Testis (tissue), 3 donors: ENCODE measurements around the gene BSN. TPM values are rescaled to one million over a fixed set of nuclear protein-coding genes. Genes with fewer than 3 reads are reported as not detected.

Experiments
- DNase-seq: peaks from one replicate; pipeline ENCODE4 v3.0.0-alpha.2; 2019
- H3K27ac ChIP-seq, 2 donors: fragments of 200-600 bp; sonication (generic); one replicate each; pipeline ENCODE4 v1.5.1; 2019
- H3K27me3 ChIP-seq: fragments of 200-600 bp; sonication (generic); one replicate; pipeline ENCODE4 v1.5.1; 2019
- H3K36me3 ChIP-seq: fragments of 200-600 bp; sonication (generic); one replicate; pipeline ENCODE4 v1.5.1; 2017; ENCODE audit warnings: low read depth; ENCODE audit errors: missing control alignments
- H3K4me1 ChIP-seq: fragments of 200-600 bp; sonication (generic); one replicate; pipeline ENCODE4 v1.5.1; 2019
- H3K4me3 ChIP-seq, 2 donors: fragments of 200-600 bp; sonication (generic); one replicate each; pipeline ENCODE4 v1.5.1; 2017 to 2019
- H3K9me3 ChIP-seq: fragments of 200-600 bp; sonication (generic); one replicate; pipeline ENCODE4 v1.5.1; 2017
- CTCF ChIP-seq, 3 experiments: fragments of 450-650 bp in 2 of 3; fragments of 200-600 bp in 1 of 3; sonication (generic) in 1 of 3; IDR thresholded peaks; one replicate each; pipeline ENCODE4 v1.5.1; 2016 to 2019; ENCODE audit warnings: antibody characterized with exemption in 3 of 3, mild to moderate bottlenecking in 2 of 3, moderate library complexity in 1 of 3
- POLR2A ChIP-seq: fragments of 450-650 bp; IDR thresholded peaks from one replicate; pipeline ENCODE4 v1.6.1; 2017; ENCODE audit warnings: antibody characterized with exemption, mild to moderate bottlenecking, moderate library complexity
- WGBS, 2 donors: methylation state at CpG; one replicate each; pipeline ENCODE4 v1.1.5; 2018; 5-methylcytosine and 5-hydroxymethylcytosine counted together
- intact Hi-C: fragments of 100-400 bp; cut with DNase I; formaldehyde crosslinking; loops from one replicate; pipeline ENCODE4 v1.15.1; 2023; ENCODE audit warnings: low total_unique reads
- polyA plus RNA-seq: library from polyadenylated mRNA; stranded (reverse); fragments of 350-450 nt; fragmentation: Illumina TruSeq; extraction: RNeasy Lipid Tissue Mini Kit (QIAGEN cat#74804); gene quantifications from one replicate; pipeline ENCODE4 v1.2.3, GENCODE V29; 2014; ENCODE audit warnings: low read depth, low replicate concordance; ENCODE audit not compliant: insufficient read depth
- total RNA-seq, 2 donors: library from RNA; depleted of rRNA; stranded (reverse); fragments of >200 nt; gene quantifications; one replicate each; pipeline ENCODE4 v1.2.3, GENCODE V29; 2016

Gene BSN
- total and polyA plus RNA-seq, 3 donors from 2014 or later, result 9.9 to 25.3 (median 18.9) TPM

GRCh38 chr3:49712631-49713317 lies 158.5 kb downstream of the BSN start:
- Histone ChIP-seq H3K27ac (no peak overlapping the region), H3K36me3 (no peaks in the 10 kb centered on the region), H3K9me3 (no peaks in the 10 kb centered on the region), H3K4me1 (no peaks in the 10 kb centered on the region), H3K4me3 (no peak overlapping the region), H3K27me3 (no peaks in the 10 kb centered on the region)
- no peak for DNase-seq
- intact Hi-C loops, result no loop called here
- TF ChIP-seq POLR2A, result no peak
- WGBS, 2 donors, result 74 to 79% methylated on average over 7 of the region's 7 CpGs

GRCh38 chr3:49713336-49714105 lies 159.2 kb downstream of the BSN start:
- WGBS, 2 donors, result 92 to 95% methylated on average over 7 to 25 of the region's 25 CpGs
- intact Hi-C loops, result no loop called here

GRCh38 chr3:49714728-49715550 lies 160.7 kb downstream of the BSN start:
- no peak for DNase-seq
- Histone ChIP-seq H3K27me3 (no peaks in the 10 kb centered on the region), H3K36me3 (no peaks in the 10 kb centered on the region), H3K9me3 (no peaks in the 10 kb centered on the region), H3K27ac (no peak overlapping the region), H3K4me3 (no peak overlapping the region), H3K4me1 (peaks cover 8% of the 10 kb centered on the region)
- no peak for TF ChIP-seq POLR2A
- no peak for TF ChIP-seq CTCF (IDR thresholded peaks at IDR 0.05)
- intact Hi-C loops, result no loop called here
- whole genome bisulfite sequencing, 2 donors, result 89 to 94% methylated on average over 9 to 13 of the region's 13 CpGs

More at GRCh38 chr3:49713336-49714105, 159.2 kb downstream of the BSN start:
- Histone ChIP-seq H3K36me3 (no peaks in the 10 kb centered on the region), H3K4me1 (peaks cover under 1% of the 10 kb centered on the region), H3K9me3 (no peaks in the 10 kb centered on the region), H3K27ac (no peak overlapping the region), H3K27me3 (no peaks in the 10 kb centered on the region), H3K4me3 (no peak overlapping the region)
- no peak for TF ChIP-seq CTCF (IDR thresholded peaks at IDR 0.05)
- TF ChIP-seq POLR2A, result no peak
- no peak for DNase-seq

- no peak for DNase-seq
- 87 to 89% methylated on average over 7 to 13 of the region's 13 CpGs for WGBS, 2 donors
- H3K27ac ChIP-seq, result no peak overlapping the region
- no peaks in the 10 kb centered on the region for H3K36me3 ChIP-seq
- intact Hi-C loops, result no loop called here
- no peaks in the 10 kb centered on the region for H3K27me3 ChIP-seq
- no peak for TF ChIP-seq CTCF (IDR thresholded peaks at IDR 0.05)
- TF ChIP-seq POLR2A, result no peak
- no peak overlapping the region for H3K4me3 ChIP-seq
- H3K4me1 ChIP-seq, result peaks cover 8% of the 10 kb centered on the region
- H3K9me3 ChIP-seq, result no peaks in the 10 kb centered on the region
Measured at GRCh38 chr3:49715611-49716121, 161.4 kb downstream of the BSN start.

GRCh38 chr3:49716169-49716568 lies 161.9 kb downstream of the BSN start:
- intact Hi-C loops, result no loop called here
- Histone ChIP-seq H3K4me3 (no peak overlapping the region), H3K27me3 (no peaks in the 10 kb centered on the region), H3K4me1 (peaks cover 8% of the 10 kb centered on the region), H3K27ac (no peak overlapping the region), H3K36me3 (no peaks in the 10 kb centered on the region), H3K9me3 (no peaks in the 10 kb centered on the region)
- TF ChIP-seq POLR2A (no peak), CTCF (IDR thresholded peaks at IDR 0.05) (no peak)
- WGBS, 2 donors, result 88 to 94% methylated on average over 3 to 6 of the region's 7 CpGs
- no peak for DNase-seq
